Measurements from ENCODE around the gene EPGN.

The EPGN gene

DNA sequence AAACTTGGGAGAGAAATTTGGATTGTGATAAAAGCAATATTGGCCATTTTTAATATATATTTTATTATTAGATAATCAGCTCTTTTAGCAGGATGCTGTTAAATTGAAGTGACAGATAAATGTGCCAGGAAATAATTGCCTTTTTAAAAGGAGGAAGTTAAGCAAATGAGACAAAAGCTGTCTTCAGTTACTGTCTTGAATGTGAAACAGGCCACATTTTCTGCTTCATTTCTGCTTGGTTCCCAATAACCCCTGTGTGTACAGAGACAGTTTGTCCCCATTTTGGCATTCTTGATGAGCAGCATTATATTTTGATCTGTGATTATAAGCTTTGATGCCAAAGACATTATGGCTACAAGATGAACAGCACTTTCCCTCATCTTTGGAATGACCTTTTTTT is 953 bp downstream of the EPGN start:
- DNase-seq (ENCODE audit: low read depth, low spot score), result no peak

DNA sequence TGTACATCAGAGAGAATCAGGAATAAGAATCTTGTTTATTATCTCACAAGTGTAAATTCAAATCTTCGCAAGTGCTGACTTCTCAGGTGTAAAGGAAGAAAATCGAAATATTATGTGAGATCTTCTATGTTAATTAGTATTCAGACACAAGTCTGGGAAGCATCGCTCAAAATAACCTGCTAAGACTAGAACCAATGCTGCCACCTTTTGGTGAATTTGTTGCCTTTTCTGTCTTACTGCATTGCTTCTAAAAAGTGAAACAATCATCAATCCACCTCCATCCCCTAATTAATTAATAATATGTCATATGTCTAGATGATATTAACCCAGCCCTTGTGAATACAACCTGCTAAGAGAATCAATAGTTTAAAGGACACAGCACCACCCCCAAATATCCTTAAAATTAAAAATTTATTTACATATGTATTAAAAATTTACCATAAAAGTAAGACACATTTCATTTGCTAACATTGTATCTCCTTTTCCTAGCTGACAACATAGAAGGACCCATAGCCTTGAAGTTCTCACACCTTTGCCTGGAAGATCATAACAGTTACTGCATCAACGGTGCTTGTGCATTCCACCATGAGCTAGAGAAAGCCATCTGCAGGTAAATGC is 3.5 kb downstream of the EPGN start:
- no peak for DNase-seq (ENCODE audit: low read depth, low spot score)

DNA sequence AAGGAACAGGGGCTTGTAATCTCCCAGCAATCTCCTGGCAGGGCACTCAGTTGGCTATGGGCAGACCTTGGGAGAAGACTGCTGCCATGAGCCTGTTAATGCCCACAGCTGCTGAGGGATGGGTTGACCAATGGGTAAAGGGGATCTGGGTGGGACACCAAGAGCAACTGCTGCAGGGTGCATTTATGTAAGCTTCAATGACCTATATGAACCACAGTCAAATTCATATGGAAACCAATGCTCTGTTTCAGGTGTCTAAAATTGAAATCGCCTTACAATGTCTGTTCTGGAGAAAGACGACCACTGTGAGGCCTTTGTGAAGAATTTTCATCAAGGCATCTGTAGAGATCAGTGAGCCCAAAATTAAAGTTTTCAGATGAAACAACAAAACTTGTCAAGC is 6.1 kb downstream of the EPGN start:
- no peak for DNase-seq (ENCODE audit: low read depth, low spot score)

DNA sequence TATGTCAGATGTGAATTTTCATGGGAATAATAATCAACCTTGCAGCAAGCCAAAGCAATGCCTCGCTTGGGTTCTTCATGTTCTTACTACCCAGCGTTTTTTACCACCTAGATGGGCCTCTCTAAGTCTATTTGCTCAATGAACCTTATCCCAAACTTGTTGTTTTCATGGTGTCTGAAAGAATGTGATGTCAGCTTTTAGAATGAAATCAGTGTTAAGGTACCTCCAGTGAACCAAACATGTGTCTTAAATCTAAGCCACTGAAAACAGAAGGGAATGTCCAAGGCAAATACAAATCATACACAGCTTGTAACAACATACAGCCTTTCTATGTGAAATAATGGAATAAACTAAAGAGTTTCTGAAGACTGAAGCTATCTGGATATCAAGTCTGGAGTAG is 6.7 kb downstream of the EPGN start:
- no peak for DNase-seq (ENCODE audit: low read depth, low spot score)

DNA sequence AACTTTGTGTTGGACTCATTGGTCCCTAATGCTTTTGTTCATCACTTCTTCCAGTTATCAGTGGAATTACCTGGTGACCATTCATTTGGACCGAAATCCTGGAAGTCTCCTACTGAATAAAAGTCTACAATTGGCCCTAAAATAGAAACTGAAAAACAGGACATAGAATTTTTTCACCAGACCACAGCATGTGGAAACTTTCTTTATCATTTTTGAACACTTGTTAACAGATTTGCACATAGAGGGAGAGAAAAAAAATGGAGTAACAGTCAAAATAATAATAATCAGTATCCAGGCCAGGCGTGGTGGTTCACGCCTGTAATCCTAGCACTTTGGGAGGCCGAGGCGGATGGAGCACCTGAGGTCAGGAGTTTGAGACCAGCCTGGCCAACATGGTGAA is 7.1 kb downstream of the EPGN start:
- DNase-seq (ENCODE audit: low read depth, low spot score), result no peak

DNA sequence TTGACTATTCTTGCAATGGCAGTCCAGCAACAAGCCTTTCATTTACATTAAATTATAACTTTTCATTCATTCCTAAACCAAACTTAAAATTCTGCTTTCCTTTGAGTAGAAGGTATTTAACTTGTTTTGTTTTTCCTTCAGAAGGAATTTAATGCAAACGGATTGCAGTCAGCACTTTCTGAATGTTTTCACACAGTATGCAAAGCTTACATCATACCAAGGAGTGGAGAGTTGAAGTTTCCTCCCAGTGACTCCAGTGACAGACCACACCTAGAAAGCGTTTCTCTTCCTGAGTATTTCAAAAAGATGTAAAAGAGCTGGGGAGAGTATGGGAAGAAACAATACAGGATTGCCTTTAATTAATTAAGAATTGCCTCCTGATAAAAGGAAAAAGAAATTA is 8.1 kb downstream of the EPGN start:
- DNase-seq (ENCODE audit: low read depth, low spot score), result no peak

DNA sequence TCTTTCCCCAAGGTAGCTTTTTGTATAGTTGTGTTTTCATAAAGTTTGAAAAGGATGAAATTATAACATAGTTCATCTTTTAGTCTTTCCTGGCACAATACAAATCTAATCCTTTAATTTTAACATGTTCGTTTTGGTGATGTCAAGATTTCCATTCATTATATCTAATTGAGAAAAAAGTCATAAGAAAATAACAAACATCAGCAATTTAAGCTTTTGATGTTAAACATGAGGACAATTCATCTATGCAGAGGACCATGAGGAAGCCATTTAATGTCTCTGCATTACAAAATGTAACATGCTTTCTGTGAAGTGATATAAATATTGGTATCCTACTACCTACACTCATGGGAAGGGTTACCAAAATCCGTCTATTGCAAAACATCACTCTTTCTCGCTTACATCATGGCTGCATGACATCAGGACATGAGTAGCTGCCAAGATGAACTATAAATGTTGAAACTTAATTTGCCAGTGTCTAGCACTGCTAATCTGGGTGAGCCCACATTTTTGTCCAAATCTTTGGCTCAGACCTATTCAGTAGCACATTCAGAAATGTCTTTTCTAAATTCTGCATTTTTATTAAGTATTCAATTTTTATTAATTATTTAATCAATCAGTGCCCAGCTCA is 9.5 kb downstream of the EPGN start:
- no peak for DNase-seq (ENCODE audit: low read depth, low spot score)

DNA sequence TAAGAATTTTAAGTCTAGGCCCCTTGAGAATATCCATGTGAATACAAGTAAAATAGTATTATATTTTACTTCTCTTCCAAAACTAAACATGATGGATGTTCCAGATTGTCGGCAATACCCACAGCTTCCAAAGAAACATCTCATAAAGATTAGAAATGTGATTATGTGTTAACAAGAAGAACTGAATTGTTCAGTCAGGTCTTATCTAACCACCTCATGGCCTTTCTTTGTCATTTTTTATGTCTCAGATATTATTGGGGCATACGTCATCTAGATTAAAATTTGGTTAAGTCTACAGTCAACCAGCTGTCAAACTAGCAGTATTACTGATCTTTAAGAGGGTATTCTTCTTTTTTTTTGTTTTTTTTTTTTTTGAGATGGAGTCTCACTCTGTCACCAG is 10.0 kb downstream of the EPGN start:
- DNase-seq (ENCODE audit: low read depth, low spot score), result no peak

DNA sequence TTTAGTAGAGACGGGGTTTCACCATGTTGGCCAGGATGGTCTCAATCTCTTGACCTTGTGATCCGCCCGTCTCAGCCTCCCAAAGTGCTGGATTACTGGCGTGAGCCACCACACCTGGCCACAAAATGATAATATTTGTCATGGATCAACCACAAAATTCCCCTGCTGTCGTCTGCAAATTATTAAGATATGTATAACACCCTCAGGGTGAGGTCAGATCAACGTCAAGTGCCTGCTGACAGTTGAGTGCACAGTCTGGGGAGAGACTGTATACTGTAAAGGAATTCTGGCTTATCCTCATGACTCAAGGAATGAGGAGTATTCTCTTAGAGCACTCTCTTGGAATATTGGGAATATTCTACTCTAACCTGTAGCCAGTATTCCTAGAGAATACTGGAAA is 11.2 kb downstream of the EPGN start:
- DNase-seq (ENCODE audit: low read depth, low spot score), result no peak

DNA sequence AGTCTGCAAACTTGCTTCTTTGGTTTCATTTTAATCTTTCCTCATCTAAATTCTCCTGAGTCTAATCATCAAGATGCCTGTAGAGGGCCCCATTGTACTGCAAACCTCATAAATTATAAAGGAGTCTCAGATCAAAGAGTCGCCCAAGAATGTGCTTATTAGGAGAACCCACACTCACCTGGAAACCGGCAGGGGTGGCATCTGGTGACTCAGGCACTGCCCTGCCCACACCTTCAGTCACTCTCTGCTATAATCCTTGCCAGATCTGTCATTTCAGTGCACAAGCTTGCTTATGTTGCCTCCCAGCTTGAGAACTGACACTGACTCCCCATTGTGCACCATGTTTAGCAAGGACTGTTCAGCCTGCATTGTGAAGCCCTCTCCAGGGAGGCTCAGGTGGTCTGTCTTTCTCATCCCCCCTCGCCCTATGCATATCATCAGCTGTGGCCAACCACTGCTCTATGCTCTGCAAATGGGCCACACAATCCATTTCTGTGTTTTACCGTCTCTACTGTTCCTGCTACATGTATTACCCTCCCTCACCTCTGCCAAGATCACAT is 12.4 kb downstream of the EPGN start:
- DNase-seq (ENCODE audit: low read depth, low spot score), result peak; percentile 32

DNA sequence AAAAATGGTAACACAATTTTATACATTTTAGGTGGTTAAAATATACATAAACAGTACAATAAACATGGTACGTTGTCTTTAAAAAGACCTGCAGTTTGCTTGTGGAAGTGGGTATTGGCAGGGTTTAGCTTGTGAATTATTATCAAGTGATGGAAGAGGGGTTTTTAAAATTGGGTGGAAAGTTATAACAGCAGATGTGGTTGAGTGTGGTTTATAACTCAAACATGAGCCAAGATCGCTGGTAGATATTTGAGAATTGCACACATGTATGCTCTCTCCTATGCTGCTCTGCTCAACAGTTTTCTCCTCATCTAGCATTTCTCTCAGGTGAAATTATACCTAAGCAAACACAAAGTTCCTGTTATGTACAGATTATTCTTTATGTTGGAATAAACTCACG is 14.0 kb downstream of the EPGN start:
- no peak for DNase-seq (ENCODE audit: low read depth, low spot score)

DNA sequence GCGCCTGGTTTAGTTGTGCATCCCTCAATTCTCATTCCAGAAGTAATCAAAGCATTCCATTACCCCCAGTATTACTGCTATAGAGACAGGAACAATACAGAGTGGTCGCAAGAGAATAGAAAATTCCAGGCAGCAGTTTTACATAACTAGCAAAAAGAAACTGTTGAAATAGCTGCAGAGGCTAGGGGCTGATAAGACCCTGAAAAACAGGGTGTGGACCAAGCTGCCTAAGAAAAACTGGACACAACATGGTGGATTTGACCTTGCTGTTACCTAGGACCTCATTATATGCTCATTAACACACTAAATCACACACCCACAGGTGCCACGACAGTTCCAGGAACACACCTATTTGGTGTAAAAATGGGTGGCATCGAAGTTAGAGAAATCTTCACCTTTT is 15.4 kb downstream of the EPGN start:
- no peak for DNase-seq (ENCODE audit: low read depth, low spot score)

DNA sequence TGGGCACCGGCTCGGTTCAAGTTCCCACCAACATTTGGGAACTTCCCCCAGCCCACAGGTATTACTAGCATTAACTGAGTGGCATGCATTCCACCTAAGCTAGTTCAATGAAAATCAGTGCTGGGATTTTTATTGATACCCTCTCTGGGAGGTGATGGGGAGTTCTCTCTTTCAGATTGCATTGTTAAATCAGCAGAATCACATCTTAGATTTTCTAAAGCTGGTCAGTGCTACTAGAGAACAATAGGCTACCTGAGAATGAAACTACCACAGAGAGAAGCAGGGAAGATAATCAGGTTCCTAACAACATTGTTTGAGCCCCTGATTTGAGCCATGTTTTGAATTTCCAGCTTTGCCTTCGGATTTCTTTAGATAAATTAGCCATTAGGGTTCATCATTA is 16.0 kb downstream of the EPGN start:
- DNase-seq (ENCODE audit: low read depth, low spot score), result no peak

DNA sequence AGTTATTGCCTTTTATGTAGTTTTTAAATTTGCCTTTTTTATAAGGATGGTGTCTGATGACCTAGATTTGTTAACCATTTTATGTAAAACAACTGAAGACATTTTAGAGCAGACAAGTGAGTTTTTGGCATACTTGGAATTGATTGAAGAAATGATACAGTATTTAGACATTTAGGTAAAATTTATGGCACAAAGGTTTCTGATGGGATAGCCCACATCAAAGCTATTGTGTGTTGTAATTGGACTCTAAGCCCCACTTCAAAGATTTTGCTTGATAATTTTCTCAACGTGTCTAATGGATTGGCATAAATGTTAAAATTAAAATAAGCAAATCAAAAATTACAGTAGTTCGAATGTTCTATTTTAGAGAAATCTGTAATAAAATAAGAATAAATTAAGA is 17.6 kb downstream of the EPGN start:
- DNase-seq (ENCODE audit: low read depth, low spot score), result no peak

DNA sequence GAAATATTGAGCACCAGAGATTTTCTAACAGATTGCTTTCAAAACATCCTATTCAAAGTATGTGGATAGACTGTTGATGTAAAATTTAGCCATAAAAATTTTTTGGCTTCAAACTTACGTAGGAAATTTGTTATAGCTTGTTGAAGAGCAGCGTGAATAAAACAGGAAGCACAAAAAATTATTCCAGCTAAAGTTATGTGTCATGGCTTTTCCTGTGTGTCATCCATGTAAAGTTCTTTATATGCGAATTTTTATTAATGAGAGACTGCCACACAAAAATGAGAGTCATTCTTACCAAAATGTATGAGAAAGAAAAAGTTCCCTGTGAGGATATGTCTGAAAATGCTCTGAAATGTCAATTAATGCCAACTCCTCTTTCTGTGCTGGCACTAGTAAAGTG is 19.5 kb downstream of the EPGN start:
- DNase-seq (ENCODE audit: low read depth, low spot score), result no peak

DNA sequence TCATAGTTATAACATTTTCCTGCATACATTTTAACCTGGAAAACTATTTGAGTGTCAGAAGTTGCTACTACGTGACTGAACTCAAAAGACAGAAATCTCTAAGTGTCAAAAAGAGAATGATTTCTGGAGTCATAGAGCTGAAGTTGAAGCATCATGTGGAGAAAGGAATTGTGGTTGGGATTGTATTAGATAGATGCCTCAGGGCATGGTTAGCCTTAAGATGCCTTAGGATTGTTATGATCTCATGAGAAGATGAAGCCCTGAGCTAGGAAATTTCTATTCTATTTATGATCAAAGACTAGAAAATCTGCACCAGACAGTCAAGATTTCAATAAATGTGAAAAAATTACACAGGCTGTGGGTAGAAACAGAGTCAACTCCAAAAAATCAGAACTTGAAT is 20.2 kb downstream of the EPGN start:
- no peak for DNase-seq (ENCODE audit: low read depth, low spot score)

DNA sequence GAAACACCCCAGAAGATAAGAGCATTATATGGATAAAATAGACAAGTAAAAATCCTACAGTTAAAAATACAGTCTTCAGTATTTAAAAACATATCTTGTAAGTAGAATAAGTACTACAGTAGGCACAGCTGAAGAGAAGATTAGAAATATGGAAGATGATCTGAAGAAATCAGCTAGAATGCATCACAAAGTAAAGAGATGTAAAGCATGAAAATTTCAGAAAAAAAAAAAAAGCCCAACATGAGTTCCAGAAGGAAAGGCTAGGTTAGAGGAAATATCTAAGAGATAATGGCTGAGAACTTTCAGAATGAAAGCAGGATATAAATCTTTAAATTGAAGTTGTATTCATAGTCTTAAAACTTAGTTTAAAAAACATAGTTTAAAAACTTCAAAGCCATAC is 21.0 kb downstream of the EPGN start:
- DNase-seq (ENCODE audit: low read depth, low spot score), result no peak

DNA sequence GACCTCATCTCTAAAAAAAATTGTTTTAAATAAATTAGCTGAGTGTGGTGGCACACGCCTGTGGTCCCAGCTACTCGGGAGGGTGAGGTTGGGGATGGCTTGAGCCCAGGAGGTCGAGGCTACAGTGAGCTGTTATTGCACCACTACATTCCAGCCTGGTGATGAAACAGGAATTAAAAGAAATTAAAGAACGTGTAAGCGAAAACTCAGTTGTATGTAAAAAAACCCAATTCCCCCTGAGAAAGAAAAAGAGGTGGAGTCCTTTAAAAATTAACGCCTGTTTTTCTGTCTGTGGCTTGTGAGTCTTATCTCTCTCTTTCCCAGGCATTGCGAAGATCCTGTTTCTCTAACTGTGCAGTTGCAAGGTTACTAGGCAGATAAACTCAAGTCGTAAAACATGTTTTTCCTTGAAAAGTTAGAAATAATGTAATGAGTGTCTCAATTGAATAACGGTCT is 22.1 kb downstream of the EPGN start:
- no peak for DNase-seq (ENCODE audit: low read depth, low spot score)

DNA sequence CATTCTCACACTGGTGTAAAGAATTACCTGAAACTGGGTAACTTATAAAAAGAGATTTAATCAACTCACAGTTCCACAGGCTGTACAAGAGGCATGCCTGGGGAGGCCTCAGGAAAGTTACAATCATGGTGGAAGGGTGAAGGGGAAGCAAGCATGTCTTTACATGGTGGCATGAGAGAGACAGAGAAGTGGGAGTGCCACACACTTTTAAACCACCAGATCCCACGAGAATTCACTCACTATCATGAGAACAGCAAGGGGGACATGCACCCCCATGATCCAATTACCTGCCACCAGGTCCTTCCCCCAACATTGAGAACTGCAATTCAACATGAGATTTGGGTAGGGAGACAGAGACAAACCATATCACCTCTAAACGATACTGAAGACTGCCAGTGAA is 23.0 kb downstream of the EPGN start:
- DNase-seq (ENCODE audit: low read depth, low spot score), result no peak

DNA sequence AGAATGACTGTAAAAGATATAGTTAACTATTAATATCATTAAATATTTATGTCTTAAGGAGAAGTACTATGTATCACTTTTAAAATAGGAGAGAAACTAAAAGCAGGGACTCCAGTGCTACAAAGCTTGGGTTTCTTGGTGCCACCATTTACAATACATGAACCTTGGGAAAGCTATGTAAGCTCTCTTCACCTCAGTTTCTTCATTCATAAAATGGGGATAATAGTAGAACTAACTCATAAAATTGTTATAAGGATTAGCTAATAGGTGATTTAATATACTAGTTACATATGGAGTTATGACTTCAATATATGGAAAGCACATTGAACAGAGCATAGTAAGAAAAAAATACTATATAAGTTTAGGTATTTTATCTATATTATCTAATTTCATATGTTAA is 23.7 kb downstream of the EPGN start:
- DNase-seq (ENCODE audit: low read depth, low spot score), result no peak

DNA sequence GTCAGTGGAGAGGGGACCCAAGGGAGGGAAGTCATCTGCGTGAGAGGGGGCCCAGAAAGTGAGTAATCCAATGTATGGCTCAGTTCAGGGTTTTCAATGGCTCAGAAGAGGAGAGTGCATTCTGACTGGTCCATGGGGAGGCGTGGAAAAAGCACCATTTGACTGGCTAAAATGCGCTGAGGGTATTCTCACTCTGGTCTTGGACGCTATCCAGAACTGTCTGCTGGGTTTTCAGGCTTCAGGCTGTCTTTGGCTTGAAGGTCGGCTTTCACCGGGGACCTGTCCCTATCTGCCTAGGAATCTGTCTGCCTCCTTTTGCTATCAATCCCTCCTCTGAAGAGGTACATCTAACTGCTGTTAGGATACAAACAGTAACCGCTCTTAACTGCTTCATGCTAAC is 26.4 kb downstream of the EPGN start:
- DNase-seq (ENCODE audit: low read depth, low spot score), result no peak

DNA sequence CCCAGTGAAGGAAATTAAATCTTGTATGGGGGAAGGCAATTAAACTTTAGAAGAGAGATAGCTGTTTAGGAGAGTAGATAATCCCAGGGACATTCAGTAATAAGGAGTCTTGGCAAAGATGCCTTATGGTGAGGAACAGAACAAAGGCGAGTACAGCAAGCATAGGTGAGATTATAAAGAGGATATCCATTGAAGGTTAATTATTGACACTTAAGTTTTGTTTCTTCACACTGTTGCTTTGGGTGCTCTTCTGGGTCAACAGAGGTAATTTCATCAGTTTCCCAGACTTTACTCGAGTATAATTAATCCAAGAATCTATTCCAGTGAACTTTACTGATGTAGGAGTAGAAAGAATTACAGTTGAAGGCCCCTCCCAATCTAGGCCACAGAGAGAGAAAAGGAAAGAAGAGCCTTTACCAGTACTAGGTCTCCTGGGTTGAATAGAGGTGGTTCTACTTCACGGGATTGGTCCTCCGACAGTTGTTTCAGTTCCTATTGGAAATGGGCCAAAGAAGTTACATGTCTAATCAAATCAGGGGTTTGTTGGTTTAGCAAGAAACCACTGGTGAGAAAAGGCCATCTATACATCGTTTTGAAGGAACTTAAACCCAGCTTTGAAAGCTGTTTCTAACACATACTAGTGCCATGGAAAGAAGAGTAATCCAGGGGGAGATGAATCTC is 27.2 kb downstream of the EPGN start:
- DNase-seq (ENCODE audit: low read depth, low spot score), result no peak

DNA sequence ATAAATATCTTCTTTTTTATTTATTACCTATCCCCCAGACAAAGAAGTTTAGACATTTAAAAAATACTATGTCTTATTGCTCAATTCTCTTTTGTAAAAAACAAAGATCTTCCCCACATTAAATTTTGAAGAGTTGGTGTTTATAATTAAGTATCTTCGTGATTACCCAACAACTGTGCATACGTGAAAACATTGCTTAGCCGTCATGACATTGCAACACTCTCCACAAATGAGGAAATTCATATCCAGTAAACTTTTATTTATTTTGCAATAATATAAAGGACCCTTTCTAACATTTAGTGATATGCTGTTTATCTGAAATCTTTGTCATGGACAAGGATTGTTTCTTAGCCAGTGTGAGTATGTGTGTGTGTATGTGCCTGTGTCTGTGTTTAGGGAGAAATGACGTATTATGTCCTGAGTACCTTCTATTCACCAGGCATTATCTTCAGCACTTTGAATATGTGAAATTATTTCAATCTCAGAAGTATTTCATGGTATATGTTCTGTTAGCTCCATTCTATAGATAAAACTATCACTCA is 30.6 kb downstream of the EPGN start:
- DNase-seq (ENCODE audit: low read depth, low spot score), result no peak
